AG04450 (cell line): ENCODE results near the gene P2RY6. TPM values are rescaled to one million over a fixed set of nuclear protein-coding genes. Genes with fewer than 3 reads are reported as not detected.

Source experiments
- CTCF ChIA-PET: fragments of 300-600, 350-600 bp; formaldehyde crosslinking; extraction: SDS; loops from one replicate; lab custom pipeline; 2022; ENCODE audit warnings: antibody characterized with exemption, inconsistent platforms; lab: Charles Lee
- POLR2A ChIA-PET: fragments of 350-600 bp; formaldehyde crosslinking; extraction: SDS; loops from one replicate; lab custom pipeline; 2021; ENCODE audit warnings: antibody characterized with exemption, inconsistent platforms; lab: Yijun Ruan, JAX
- DNase-seq: peaks from one replicate; pipeline ENCODE4 v3.0.0-alpha.2; 2011; ENCODE audit warnings: low read depth, low spot score
- H3K27ac ChIP-seq: one replicate; pipeline ENCODE4 v1.5.1; 2012; ENCODE audit warnings: low read depth, low read length, control low read depth
- H3K27me3 ChIP-seq: one replicate; pipeline ENCODE4 v1.6.0; 2012; ENCODE audit warnings: low read length; ENCODE audit not compliant: control insufficient read depth, insufficient read depth
- H3K4me3 ChIP-seq: 2 replicates; pipeline ENCODE4 v1.5.1; 2011; ENCODE audit warnings: mild to moderate bottlenecking, low read depth, low read length, control low read depth
- H3K9me3 ChIP-seq: 2 replicates; pipeline ENCODE4 v1.5.1; 2012; ENCODE audit warnings: low read length; ENCODE audit not compliant: control insufficient read depth, insufficient read depth
- CTCF ChIP-seq: IDR thresholded peaks from 2 replicates; pipeline ENCODE4 v1.5.1; 2011; ENCODE audit warnings: low read depth, low read length, control low read depth, inconsistent platforms
- polyA plus RNA-seq: library from polyadenylated mRNA; depleted of rRNA; stranded (reverse); fragments of >200 nt; gene quantifications from 2 replicates; pipeline ENCODE4 v1.2.3, GENCODE V29; 2011

Gene P2RY6
- polyA plus RNA-seq, 1 experiment = not detected

- no peak for DNase-seq
Measured at GRCh38 chr11:73295241-73295995, 23.3 kb downstream of the P2RY6 start.

GRCh38 chr11:73295996-73296318 lies 23.8 kb downstream of the P2RY6 start:
- Histone ChIP-seq H3K27ac (no peak overlapping the region), H3K9me3 (no peaks in the 10 kb centered on the region), H3K4me3 (no peak overlapping the region), H3K27me3 (no peaks in the 10 kb centered on the region)
- no peak for DNase-seq
- ChIA-PET CTCF (interaction anchor here (0.7 to 2.8 kb wide), 6 partner anchors 10 to 101 kb away, joined by 3 to 35 read pairs (median 6); no protein-coding TSS in a partner anchor), POLR2A (no interaction called here)
- TF ChIP-seq CTCF = no peak

More at GRCh38 chr11:73295241-73295995, 23.3 kb downstream of the P2RY6 start:
- Histone ChIP-seq H3K9me3 (no peaks in the 10 kb centered on the region), H3K27ac (peak overlapping the region; percentile 54), H3K4me3 (no peak overlapping the region), H3K27me3 (no peaks in the 10 kb centered on the region)
- ChIA-PET CTCF (interaction anchor here (0.6 to 2.8 kb wide), 17 partner anchors 9 to 164 kb away, joined by 3 to 35 read pairs (median 7); no protein-coding TSS in a partner anchor), POLR2A (interaction anchor here (0.8 kb wide), 1 partner anchor 21 kb away, joined by 4 read pairs; no protein-coding TSS in a partner anchor)
- TF ChIP-seq CTCF = peak; percentile 96

GRCh38 chr11:73296501-73297230 lies 24.5 kb downstream of the P2RY6 start:
- POLR2A ChIA-PET = no interaction called here
- CTCF ChIA-PET = interaction anchor here (0.7 to 2.8 kb wide), 9 partner anchors 9 to 100 kb away, joined by 3 to 35 read pairs (median 4); partner anchors contain the start of gene ARHGEF17
- Histone ChIP-seq H3K4me3 (no peak overlapping the region), H3K27ac (no peak overlapping the region), H3K9me3 (no peaks in the 10 kb centered on the region), H3K27me3 (no peaks in the 10 kb centered on the region)
- TF ChIP-seq CTCF = no peak
- no peak for DNase-seq

GRCh38 chr11:73297231-73297590 lies 25.1 kb downstream of the P2RY6 start:
- no peak for TF ChIP-seq CTCF
- Histone ChIP-seq H3K9me3 (no peaks in the 10 kb centered on the region), H3K27me3 (no peaks in the 10 kb centered on the region), H3K27ac (no peak overlapping the region), H3K4me3 (no peak overlapping the region)
- no peak for DNase-seq
- ChIA-PET POLR2A (no interaction called here), CTCF (interaction anchor here (1.1 to 2.8 kb wide), 5 partner anchors 10 to 54 kb away, joined by 3 to 27 read pairs (median 15); partner anchors contain the start of gene ARHGEF17)
